ENCODE measurements around the gene MRPL36. TPM values are rescaled to one million over a fixed set of nuclear protein-coding genes. Genes with fewer than 3 reads are reported as not detected.

Gene MRPL36
- total RNA-seq, 1 experiment from 2014 or later: 116 TPM

DNA sequence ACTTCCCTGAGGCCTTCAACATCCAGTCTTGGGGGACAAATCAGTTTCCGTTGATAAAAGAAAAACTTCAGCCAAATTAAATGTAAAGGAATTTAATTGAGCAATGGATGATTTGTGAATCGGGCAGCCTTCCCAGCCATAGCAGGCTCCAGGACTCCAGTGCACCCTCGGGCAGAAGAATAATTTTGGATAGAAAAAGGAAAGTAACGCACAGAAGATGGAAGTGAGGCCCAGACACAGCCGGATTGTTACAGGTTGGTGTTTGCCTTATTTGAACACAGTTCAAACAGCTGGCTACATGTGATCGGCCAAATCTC is 19.1 kb downstream of the MRPL36 start:
- H3K27me3 ChIP-seq (ENCODE audit: low read length): no peaks in the 10 kb centered on the region
- CTCF ChIA-PET: no interaction called here
- H3K4me2 ChIP-seq (ENCODE audit: low read length): no peak overlapping the region
- H3K79me2 ChIP-seq (ENCODE audit: low read length): no peaks in the 10 kb centered on the region
- H2AFZ ChIP-seq (ENCODE audit: low read length): no peak overlapping the region
- H3K4me1 ChIP-seq (ENCODE audit: insufficient read depth, low read length): no peaks in the 10 kb centered on the region
- H3F3A ChIP-seq (ENCODE audit: low read length, unreplicated experiment): no peaks in the 10 kb centered on the region
- H3K27ac ChIP-seq (ENCODE audit: low read length): no peak overlapping the region
- no peaks in the 10 kb centered on the region for H3K36me3 ChIP-seq (ENCODE audit: low read depth, low read length)
- TF ChIP-seq EZH2 (IDR thresholded peaks at IDR 0.05; ENCODE audit: low read length, unreplicated experiment) (no peak), EZH2phosphoT487 (IDR thresholded peaks at IDR 0.05; ENCODE audit: borderline replicate concordance, low read length) (no peak)
- TF ChIP-seq, protein P1, sequence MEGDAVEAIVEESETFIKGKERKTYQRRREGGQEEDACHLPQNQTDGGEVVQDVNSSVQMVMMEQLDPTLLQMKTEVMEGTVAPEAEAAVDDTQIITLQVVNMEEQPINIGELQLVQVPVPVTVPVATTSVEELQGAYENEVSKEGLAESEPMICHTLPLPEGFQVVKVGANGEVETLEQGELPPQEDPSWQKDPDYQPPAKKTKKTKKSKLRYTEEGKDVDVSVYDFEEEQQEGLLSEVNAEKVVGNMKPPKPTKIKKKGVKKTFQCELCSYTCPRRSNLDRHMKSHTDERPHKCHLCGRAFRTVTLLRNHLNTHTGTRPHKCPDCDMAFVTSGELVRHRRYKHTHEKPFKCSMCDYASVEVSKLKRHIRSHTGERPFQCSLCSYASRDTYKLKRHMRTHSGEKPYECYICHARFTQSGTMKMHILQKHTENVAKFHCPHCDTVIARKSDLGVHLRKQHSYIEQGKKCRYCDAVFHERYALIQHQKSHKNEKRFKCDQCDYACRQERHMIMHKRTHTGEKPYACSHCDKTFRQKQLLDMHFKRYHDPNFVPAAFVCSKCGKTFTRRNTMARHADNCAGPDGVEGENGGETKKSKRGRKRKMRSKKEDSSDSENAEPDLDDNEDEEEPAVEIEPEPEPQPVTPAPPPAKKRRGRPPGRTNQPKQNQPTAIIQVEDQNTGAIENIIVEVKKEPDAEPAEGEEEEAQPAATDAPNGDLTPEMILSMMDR (conservative IDR thresholded peaks at IDR 0.05; ENCODE audit: low read depth, low read length): no peak
- POLR2A ChIA-PET (ENCODE audit: unreplicated experiment): no interaction called here
- DNase-seq (no peak), ATAC-seq (no peak)
- H3K4me3 ChIP-seq (ENCODE audit: low read length): no peak overlapping the region
- H3K9me2 ChIP-seq (replicated peaks; ENCODE audit: low read length): no peaks in the 10 kb centered on the region
- intact Hi-C loops (cut with micrococcal nuclease): no loop called here
- no peak overlapping the region for H3K9ac ChIP-seq (ENCODE audit: low read length)
- no peaks in the 10 kb centered on the region for H3K9me3 ChIP-seq (ENCODE audit: low read length)
- no peaks in the 10 kb centered on the region for H4K20me1 ChIP-seq (ENCODE audit: low read length)
- BruUV-seq (replicated peaks): no TSS peak

DNA sequence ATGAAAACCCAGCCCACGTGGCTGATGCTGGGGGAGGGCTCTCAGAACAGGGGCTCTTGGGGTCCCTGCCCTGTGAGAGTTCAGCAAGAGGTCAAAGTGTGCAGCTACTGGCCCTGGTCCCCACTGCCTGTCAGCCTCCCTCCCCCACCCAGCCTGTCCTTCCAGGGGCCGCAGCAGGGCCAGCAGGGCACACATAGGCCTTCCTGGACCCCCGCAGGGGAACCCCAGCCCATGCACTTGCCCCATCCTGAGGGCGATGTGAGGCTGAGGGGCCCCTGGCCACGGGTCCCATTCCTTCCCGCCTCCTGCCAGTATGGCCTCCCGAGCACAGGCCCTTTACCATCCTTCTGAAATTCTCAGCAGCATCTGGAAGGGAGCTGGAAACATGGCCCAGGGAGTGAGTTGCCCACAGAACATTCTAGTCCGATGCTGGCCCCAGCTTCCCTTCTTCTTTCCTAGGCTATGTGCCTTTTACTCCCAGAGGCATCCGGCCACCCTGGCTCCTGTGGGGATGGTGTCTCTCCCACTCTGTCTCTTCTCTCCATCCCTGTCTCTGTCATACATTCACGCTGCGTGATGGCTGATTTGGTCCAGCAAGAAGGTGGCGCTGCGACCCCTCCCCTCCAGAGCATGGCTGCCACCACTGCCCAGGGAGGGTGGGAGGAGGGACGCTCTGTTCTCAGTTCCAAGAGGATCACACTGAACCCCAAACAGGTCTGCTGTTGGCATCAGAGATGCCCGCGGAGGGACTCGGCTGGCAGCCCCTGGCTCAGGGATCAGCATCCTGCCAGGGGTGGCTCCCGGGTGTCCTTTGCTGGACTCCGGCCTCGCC is 19.6 kb downstream of the MRPL36 start:
- intact Hi-C loops (cut with micrococcal nuclease): no loop called here
- H3K9me3 ChIP-seq (ENCODE audit: low read length): no peaks in the 10 kb centered on the region
- no peak overlapping the region for H3K4me3 ChIP-seq (ENCODE audit: low read length)
- H3K79me2 ChIP-seq (ENCODE audit: low read length): no peaks in the 10 kb centered on the region
- no peaks in the 10 kb centered on the region for H3F3A ChIP-seq (ENCODE audit: low read length, unreplicated experiment)
- ChIA-PET POLR2A (ENCODE audit: unreplicated experiment) (no interaction called here), CTCF (no interaction called here)
- no peaks in the 10 kb centered on the region for H3K9me2 ChIP-seq (replicated peaks; ENCODE audit: low read length)
- no peaks in the 10 kb centered on the region for H3K4me1 ChIP-seq (ENCODE audit: insufficient read depth, low read length)
- TF ChIP-seq EZH2 (IDR thresholded peaks at IDR 0.05; ENCODE audit: low read length, unreplicated experiment) (no peak), EZH2phosphoT487 (IDR thresholded peaks at IDR 0.05; ENCODE audit: borderline replicate concordance, low read length) (no peak)
- TF ChIP-seq, protein P1 (conservative IDR thresholded peaks at IDR 0.05; ENCODE audit: low read depth, low read length): no peak
- no TSS peak for BruUV-seq (replicated peaks)
- ATAC-seq: no peak
- no peaks in the 10 kb centered on the region for H3K27me3 ChIP-seq (ENCODE audit: low read length)
- no peak for DNase-seq
- H3K27ac ChIP-seq (ENCODE audit: low read length): no peak overlapping the region
- no peak overlapping the region for H3K4me2 ChIP-seq (ENCODE audit: low read length)
- H2AFZ ChIP-seq (ENCODE audit: low read length): no peak overlapping the region
- H4K20me1 ChIP-seq (ENCODE audit: low read length): no peaks in the 10 kb centered on the region
- H3K9ac ChIP-seq (ENCODE audit: low read length): no peak overlapping the region
- no peaks in the 10 kb centered on the region for H3K36me3 ChIP-seq (ENCODE audit: low read depth, low read length)

DNA sequence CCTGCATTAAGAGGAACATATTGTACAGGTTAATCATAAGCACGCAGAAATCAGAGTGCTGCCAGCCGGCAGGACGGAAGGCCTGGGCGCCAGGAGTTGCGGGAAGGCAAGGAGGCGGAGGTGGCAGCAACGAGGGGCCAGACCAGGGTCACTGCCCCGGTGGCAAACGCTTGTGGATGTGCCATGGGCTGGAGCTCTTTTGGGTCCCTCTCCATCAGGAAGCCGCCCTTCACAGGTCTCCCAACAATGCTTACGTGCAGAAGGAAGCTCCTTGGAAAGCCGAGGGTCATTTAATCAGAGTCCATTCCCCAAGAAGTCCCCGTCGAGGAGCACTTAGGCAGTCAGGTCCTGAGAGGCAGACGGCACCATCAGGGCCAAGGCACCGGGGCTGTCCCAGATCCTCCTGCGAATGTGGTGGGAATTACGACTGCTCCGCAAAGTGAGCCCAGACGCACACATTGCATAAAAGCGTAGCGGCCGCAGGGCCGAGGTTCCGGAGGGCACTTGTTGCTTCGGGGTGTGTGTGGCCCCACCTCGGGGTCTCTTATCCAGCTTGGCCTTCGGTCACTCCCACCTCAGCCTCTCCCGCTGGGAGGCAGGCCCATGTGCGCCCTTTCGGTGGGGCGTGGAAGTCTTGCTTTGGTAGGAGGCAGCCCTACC is 20.5 kb downstream of the MRPL36 start:
- DNase-seq: no peak
- Histone ChIP-seq H3K27me3 (ENCODE audit: low read length) (no peaks in the 10 kb centered on the region), H2AFZ (ENCODE audit: low read length) (no peak overlapping the region), H3K9me2 (replicated peaks; ENCODE audit: low read length) (no peaks in the 10 kb centered on the region), H3K79me2 (ENCODE audit: low read length) (no peaks in the 10 kb centered on the region), H3K36me3 (ENCODE audit: low read depth, low read length) (no peaks in the 10 kb centered on the region), H3K4me1 (ENCODE audit: insufficient read depth, low read length) (no peaks in the 10 kb centered on the region), H3K4me2 (ENCODE audit: low read length) (no peak overlapping the region), H3F3A (ENCODE audit: low read length, unreplicated experiment) (no peaks in the 10 kb centered on the region), H3K9me3 (ENCODE audit: low read length) (no peaks in the 10 kb centered on the region), H4K20me1 (ENCODE audit: low read length) (no peaks in the 10 kb centered on the region), H3K9ac (ENCODE audit: low read length) (no peak overlapping the region), H3K4me3 (ENCODE audit: low read length) (no peak overlapping the region), H3K27ac (ENCODE audit: low read length) (no peak overlapping the region)
- no peak for ATAC-seq
- intact Hi-C loops (cut with micrococcal nuclease): no loop called here
- no TSS peak for BruUV-seq (replicated peaks)
- ChIA-PET POLR2A (ENCODE audit: unreplicated experiment) (no interaction called here), CTCF (no interaction called here)
- no peak for TF ChIP-seq EZH2phosphoT487 (IDR thresholded peaks at IDR 0.05; ENCODE audit: borderline replicate concordance, low read length)
- TF ChIP-seq, protein P1 (conservative IDR thresholded peaks at IDR 0.05; ENCODE audit: low read depth, low read length): no peak
- no peak for TF ChIP-seq EZH2 (IDR thresholded peaks at IDR 0.05; ENCODE audit: low read length, unreplicated experiment)
